Breast epithelium (tissue), 4 donors: ENCODE measurements around the gene GABPB1. TPM values are rescaled to one million over a fixed set of nuclear protein-coding genes. Genes with fewer than 3 reads are reported as not detected.
A peak's percentile ranks its signal among the peaks of the same experiment; 100 is the strongest.

Experiments used
- DNase-seq, 2 donors: peaks; one replicate each; pipeline ENCODE4 v3.0.0-alpha.2; 2019; ENCODE audit warnings: low spot score in 2 of 2
- H3K27ac ChIP-seq, 2 donors: fragments of 200-600 bp; sonication (generic) in 1 of 2; one replicate each; pipeline ENCODE4 v1.5.1; 2016 to 2019; ENCODE audit warnings: mild to moderate bottlenecking in 1 of 2
- H3K27me3 ChIP-seq, 2 donors: fragments of 200-600 bp; sonication (generic) in 1 of 2; one replicate each; pipeline versions ENCODE4 v1.5.1 to v1.6.0; 2017 to 2019; ENCODE audit warnings: control low read depth in 1 of 2, mild to moderate bottlenecking in 1 of 2
- H3K36me3 ChIP-seq: fragments of 200-600 bp; one replicate; pipeline ENCODE4 v1.5.1; 2019
- H3K4me1 ChIP-seq, 2 donors: fragments of 200-600 bp; sonication (generic); one replicate each; pipeline ENCODE4 v1.5.1; 2016 to 2019; ENCODE audit warnings: control low read depth in 1 of 2
- H3K4me3 ChIP-seq, 3 donors: fragments of 200-600 bp; sonication (generic); 1 replicate in 2 of 3; 2 replicates in 1 of 3; pipeline ENCODE4 v1.5.1; 2016 to 2019; ENCODE audit warnings: mild to moderate bottlenecking in 3 of 3, moderate library complexity in 2 of 3
- H3K9me3 ChIP-seq, 2 donors: fragments of 200-600 bp; sonication (generic) in 1 of 2; one replicate each; pipeline ENCODE4 v1.5.1; 2016 to 2019; ENCODE audit warnings: control low read depth in 1 of 2
- POLR2A ChIP-seq: fragments of 450-650 bp; IDR thresholded peaks from one replicate; pipeline ENCODE4 v1.6.1; 2016; ENCODE audit warnings: antibody characterized with exemption, mild to moderate bottlenecking, moderate library complexity
- POLR2AphosphoS5 ChIP-seq, 3 donors: sonication (generic); formaldehyde crosslinking; IDR thresholded peaks; one replicate each; pipeline ENCODE4 v1.6.1; 2017; ENCODE audit warnings: antibody characterized with exemption in 3 of 3
- intact Hi-C: fragments of 100-400 bp; cut with DNase I; formaldehyde crosslinking; loops from one replicate; pipeline ENCODE4 v1.15.1; 2023; ENCODE audit warnings: low total_unique reads
- total RNA-seq, 3 donors: library from RNA; depleted of rRNA; stranded (reverse); fragments of >200 nt; gene quantifications; one replicate each; pipeline ENCODE4 v1.1.0, GENCODE V29; 2016
- TF ChIP-seq, protein P1 (sequence below), 3 donors: fragments of 450-650 bp; IDR thresholded peaks; one replicate each; pipeline ENCODE4 v1.5.1; 2016 to 2017; ENCODE audit warnings: antibody characterized with exemption in 3 of 3, mild to moderate bottlenecking in 3 of 3, moderate library complexity in 3 of 3

GABPB1 gene
- total RNA-seq, 3 donors from 2014 or later: 14.6 to 37.4 (median 35.9) TPM

DNA sequence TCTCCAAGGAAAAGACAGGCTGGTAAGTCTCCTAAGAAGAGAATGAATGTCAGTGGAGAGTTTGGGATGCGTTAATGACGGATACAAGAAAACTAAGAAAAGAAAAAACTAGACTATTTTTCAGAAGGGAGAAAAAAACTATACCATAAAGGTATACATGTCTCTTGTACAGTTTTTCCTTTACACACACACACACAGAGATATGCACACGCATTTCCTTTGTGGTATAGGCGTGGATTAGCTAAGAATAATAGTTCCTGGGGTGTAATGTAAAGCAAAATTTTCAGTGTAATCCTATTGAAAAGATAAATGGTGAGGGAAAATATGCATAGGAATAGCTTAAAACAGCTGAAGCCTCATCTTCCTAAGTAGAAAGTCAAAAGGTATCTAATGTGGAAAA, 36.3 kb downstream of the GABPB1 start:
- no peak for DNase-seq
- H3K36me3 ChIP-seq: no peaks in the 10 kb centered on the region

DNA sequence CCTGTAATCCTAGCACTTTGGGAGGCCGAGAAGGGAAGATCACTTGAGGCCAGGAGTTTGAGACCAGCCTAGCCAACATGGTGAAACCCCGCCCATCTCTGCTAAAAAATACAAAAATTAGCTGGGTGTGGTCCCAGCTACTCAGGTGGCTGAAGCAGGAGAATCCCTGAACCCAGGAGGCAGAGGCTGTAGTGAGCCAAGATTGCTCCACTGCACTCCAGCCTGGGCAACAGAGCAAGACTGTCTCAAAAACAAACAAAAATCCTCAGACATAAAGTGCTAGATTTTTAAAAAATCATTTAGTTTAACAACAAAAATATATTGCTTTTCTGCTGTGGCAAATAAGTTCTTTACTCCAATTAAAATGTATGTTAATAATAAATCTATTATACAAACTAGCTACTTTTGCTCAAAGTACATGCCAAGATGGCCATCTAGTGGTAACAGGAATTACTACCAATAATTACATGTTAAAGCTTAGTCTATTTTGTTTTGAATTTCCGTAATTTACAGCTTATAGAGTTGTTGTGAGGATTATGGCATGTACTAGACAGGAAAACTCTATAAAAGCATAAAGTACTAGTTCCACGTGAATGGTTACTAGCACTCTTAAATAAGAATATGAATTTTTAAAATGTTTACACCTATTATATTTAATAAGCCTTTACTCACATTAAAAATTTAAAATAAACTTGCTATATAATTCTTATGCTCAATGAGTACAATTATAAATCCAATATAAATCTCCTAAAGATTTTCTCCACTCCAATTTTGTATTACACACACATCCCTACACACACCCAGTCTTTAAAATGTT, 39.0 kb downstream of the GABPB1 start:
- Histone ChIP-seq H3K27ac (no peak overlapping the region), H3K4me3 (no peak overlapping the region), H3K9me3 (no peaks in the 10 kb centered on the region), H3K27me3 (no peaks in the 10 kb centered on the region), H3K36me3 (no peaks in the 10 kb centered on the region), H3K4me1 (no peaks in the 10 kb centered on the region)
- no peak for DNase-seq
- no peak for TF ChIP-seq POLR2AphosphoS5 (IDR thresholded peaks at IDR 0.05)
- TF ChIP-seq, protein P1, sequence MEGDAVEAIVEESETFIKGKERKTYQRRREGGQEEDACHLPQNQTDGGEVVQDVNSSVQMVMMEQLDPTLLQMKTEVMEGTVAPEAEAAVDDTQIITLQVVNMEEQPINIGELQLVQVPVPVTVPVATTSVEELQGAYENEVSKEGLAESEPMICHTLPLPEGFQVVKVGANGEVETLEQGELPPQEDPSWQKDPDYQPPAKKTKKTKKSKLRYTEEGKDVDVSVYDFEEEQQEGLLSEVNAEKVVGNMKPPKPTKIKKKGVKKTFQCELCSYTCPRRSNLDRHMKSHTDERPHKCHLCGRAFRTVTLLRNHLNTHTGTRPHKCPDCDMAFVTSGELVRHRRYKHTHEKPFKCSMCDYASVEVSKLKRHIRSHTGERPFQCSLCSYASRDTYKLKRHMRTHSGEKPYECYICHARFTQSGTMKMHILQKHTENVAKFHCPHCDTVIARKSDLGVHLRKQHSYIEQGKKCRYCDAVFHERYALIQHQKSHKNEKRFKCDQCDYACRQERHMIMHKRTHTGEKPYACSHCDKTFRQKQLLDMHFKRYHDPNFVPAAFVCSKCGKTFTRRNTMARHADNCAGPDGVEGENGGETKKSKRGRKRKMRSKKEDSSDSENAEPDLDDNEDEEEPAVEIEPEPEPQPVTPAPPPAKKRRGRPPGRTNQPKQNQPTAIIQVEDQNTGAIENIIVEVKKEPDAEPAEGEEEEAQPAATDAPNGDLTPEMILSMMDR (IDR thresholded peaks at IDR 0.05): peak; percentile 32 to 59 (median 53)
- intact Hi-C loops: no loop called here

More for the DNA sequence above, 36.3 kb downstream of the GABPB1 start:
- intact Hi-C loops: no loop called here
- H3K9me3 ChIP-seq: no peaks in the 10 kb centered on the region
- TF ChIP-seq, protein P1 (IDR thresholded peaks at IDR 0.05): no peak
- no peak for TF ChIP-seq POLR2A
- TF ChIP-seq POLR2AphosphoS5 (IDR thresholded peaks at IDR 0.05): no peak
- H3K4me3 ChIP-seq: no peak overlapping the region
- no peaks in the 10 kb centered on the region for H3K4me1 ChIP-seq
- no peak overlapping the region for H3K27ac ChIP-seq
- H3K27me3 ChIP-seq: no peaks in the 10 kb centered on the region

DNA sequence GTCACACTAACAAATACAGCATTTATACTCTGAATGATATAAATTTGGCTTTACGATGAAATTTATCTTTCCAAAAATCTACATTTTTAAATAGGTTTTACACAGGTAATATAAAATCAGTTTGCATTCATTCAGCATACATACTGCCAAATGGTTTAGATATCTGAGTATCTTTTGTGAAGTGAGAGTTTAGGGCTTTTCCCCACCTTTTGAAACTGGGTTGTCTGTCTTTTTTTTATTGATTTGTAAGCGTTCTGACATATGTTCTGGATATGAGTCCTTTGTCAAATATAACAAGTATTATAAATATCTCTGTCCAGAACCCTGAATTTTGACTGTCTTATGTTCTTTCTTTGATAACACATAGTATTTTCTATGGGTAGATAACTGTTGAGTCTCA, 42.4 kb downstream of the GABPB1 start:
- Histone ChIP-seq H3K9me3 (peaks cover 0 to 4% of the 10 kb centered on the region in 2 donors), H3K36me3 (no peaks in the 10 kb centered on the region), H3K4me1 (no peaks in the 10 kb centered on the region), H3K4me3 (no peak overlapping the region), H3K27ac (no peak overlapping the region), H3K27me3 (no peaks in the 10 kb centered on the region)
- intact Hi-C loops: no loop called here
- no peak for DNase-seq
- TF ChIP-seq, protein P1 (IDR thresholded peaks at IDR 0.05): no peak
- TF ChIP-seq POLR2AphosphoS5 (IDR thresholded peaks at IDR 0.05) (no peak), POLR2A (no peak)

DNA sequence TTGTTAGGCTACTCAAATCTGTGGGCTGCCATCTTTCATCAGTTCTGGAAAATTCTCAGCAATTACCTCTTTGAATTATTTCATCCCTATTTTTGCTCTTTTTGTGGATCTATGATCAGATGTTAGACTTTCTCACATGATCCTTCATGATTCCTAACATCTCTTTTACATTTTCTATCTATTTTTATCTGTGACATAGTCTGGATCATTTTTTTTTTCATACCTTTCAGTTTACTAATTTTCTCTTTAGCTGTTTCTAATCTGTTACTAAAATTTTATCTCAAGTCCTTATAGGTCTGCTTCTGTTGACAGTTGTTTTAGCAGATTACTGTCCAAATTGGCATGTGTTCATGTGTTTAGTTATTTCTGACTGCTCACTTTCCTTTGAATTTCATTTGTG, 47.2 kb downstream of the GABPB1 start:
- peaks cover 0 to 10% of the 10 kb centered on the region in 2 donors for H3K9me3 ChIP-seq
- H3K27ac ChIP-seq: no peak overlapping the region
- no peaks in the 10 kb centered on the region for H3K36me3 ChIP-seq
- no peaks in the 10 kb centered on the region for H3K4me1 ChIP-seq
- DNase-seq: no peak
- H3K4me3 ChIP-seq: no peak overlapping the region
- H3K27me3 ChIP-seq: no peaks in the 10 kb centered on the region
- TF ChIP-seq, protein P1 (IDR thresholded peaks at IDR 0.05): no peak
- no peak for TF ChIP-seq POLR2A
- TF ChIP-seq POLR2AphosphoS5 (IDR thresholded peaks at IDR 0.05): no peak
- intact Hi-C loops: no loop called here

DNA sequence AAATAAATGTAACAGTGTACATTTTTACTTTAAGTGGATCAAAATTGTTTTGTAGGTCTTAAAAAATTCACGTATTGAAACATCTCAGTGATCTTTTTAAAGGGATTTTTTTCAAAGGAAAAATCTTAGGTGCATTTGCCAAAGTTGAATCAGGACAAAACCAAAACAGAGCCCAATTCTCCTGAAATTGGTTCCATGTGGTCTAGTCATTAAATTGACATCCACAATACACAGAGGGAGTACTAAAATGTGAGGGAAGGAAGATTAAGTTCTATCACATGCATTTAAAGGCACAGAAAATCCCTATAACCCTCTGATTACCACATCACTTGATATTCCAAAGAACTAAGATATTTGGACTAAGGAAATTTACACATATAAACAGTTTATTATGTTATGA, 50.2 kb downstream of the GABPB1 start:
- DNase-seq: no peak
- Histone ChIP-seq H3K27me3 (no peaks in the 10 kb centered on the region), H3K27ac (no peak overlapping the region), H3K4me3 (no peak overlapping the region), H3K36me3 (no peaks in the 10 kb centered on the region), H3K9me3 (peaks cover 0 to 10% of the 10 kb centered on the region in 2 donors), H3K4me1 (no peaks in the 10 kb centered on the region)
- intact Hi-C loops: no loop called here
- no peak for TF ChIP-seq POLR2AphosphoS5 (IDR thresholded peaks at IDR 0.05)
- TF ChIP-seq POLR2A: no peak
- TF ChIP-seq, protein P1 (IDR thresholded peaks at IDR 0.05): no peak
